Stimulated activated naive CD8-positive, alpha-beta T cell treated with anti-CD3 and anti-CD28 coated beads, Interleukin-15, Interleukin-2, amounts not matched to agents 100 ng/mL and 50 ng/mL, for 24 hours (primary cell): Measurements from ENCODE around the gene PGPEP1.
"Not testable (repeated sequence)": the region's sequence is repeated elsewhere in the genome, so short reads cannot be mapped to it uniquely, and the experiment has no call there.

Source experiments
- H3K27ac Mint-ChIP-seq: one replicate; pipeline ENCODE4 v1.8.0; 2021; ENCODE audit warnings: mild to moderate bottlenecking, mixed read lengths
- H3K27me3 Mint-ChIP-seq: one replicate; pipeline ENCODE4 v1.8.0; 2021; ENCODE audit warnings: mixed read lengths
- H3K36me3 Mint-ChIP-seq: one replicate; pipeline ENCODE4 v1.8.0; 2021; ENCODE audit warnings: low read depth, mixed read lengths
- H3K4me1 Mint-ChIP-seq: one replicate; pipeline ENCODE4 v1.8.0; 2021; ENCODE audit warnings: low read depth, mixed read lengths
- H3K4me3 Mint-ChIP-seq: one replicate; pipeline ENCODE4 v1.8.0; 2021; ENCODE audit warnings: mild to moderate bottlenecking, mixed read lengths
- H3K9me3 Mint-ChIP-seq: one replicate; pipeline ENCODE4 v1.8.0; 2021; ENCODE audit warnings: mixed read lengths

The PGPEP1 gene

GRCh38 chr19:18361646-18362045 lies 21.2 kb downstream of the PGPEP1 start:
- Mint-ChIP-seq H3K4me1 (peaks cover 3% of the 10 kb centered on the region), H3K4me3 (no peak overlapping the region), H3K36me3 (peaks cover 47% of the 10 kb centered on the region), H3K27me3 (no peaks in the 10 kb centered on the region), H3K9me3 (no peaks in the 10 kb centered on the region), H3K27ac (no peak overlapping the region)

DNA sequence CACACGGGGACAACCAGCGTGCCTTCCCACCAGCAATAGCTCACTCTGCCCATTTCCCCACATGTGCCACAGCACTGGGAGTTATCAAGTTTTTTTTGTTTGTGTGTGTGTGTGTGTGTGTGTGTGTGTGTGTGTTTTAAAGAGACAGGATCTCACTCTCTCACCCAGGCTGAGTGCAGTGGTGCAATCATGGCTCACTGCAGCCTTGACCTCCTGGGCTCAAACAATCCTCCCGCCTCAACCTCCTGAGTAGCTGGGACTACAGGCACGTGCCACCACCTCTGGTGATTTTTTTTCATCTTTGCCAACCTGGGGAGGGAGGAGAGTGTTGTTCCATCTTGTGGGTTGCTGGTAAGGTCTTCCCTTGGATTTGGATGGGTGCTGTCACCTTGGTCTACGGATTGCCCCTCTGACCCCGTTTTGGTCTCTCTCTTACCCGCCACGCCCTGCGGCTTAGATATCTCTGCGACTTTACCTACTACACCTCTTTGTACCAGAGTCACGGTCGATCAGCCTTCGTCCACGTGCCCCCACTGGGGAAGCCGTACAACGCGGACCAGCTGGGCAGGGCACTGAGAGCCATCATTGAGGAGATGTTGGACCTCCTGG lies 22.6 kb downstream of the PGPEP1 start:
- no peak overlapping the region for H3K4me3 Mint-ChIP-seq
- peaks cover 3% of the 10 kb centered on the region for H3K4me1 Mint-ChIP-seq
- H3K36me3 Mint-ChIP-seq, result peaks cover 39% of the 10 kb centered on the region
- H3K9me3 Mint-ChIP-seq, result no peaks in the 10 kb centered on the region
- no peak overlapping the region for H3K27ac Mint-ChIP-seq
- H3K27me3 Mint-ChIP-seq, result no peaks in the 10 kb centered on the region

DNA sequence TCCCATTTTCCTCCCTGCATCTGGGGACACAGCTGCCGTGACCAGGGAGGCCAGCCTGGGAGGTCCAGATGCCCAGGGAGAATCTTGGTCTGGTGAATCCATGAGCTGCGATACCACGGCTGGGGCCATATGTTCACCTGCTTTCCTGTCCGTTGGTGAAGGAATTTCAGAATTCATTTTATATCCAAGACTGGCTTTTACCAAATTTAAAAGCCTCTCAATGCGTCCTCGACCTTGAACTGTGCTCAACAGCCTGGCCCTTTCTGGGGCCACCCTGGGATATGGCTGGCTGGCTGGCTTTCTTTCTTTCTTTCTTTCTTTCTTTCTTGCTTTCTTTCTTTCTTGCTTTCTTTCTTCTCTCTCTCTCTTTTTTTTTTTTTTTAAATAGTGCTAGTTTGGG lies 23.4 kb downstream of the PGPEP1 start:
- H3K9me3 Mint-ChIP-seq, result no peaks in the 10 kb centered on the region
- no peak overlapping the region for H3K27ac Mint-ChIP-seq
- no peaks in the 10 kb centered on the region for H3K27me3 Mint-ChIP-seq
- H3K4me3 Mint-ChIP-seq, result no peak overlapping the region
- peaks cover 32% of the 10 kb centered on the region for H3K36me3 Mint-ChIP-seq
- H3K4me1 Mint-ChIP-seq, result peaks cover 3% of the 10 kb centered on the region

- not testable (repeated sequence) for H3K27ac Mint-ChIP-seq, H3K9me3 Mint-ChIP-seq, H3K27me3 Mint-ChIP-seq, H3K4me1 Mint-ChIP-seq, H3K4me3 Mint-ChIP-seq
- H3K36me3 Mint-ChIP-seq, result peaks cover 28% of the 10 kb centered on the region
Observed at GRCh38 chr19:18364277-18364825, 24.0 kb downstream of the PGPEP1 start.

- H3K27ac Mint-ChIP-seq, result no peak overlapping the region
- peaks cover 3% of the 10 kb centered on the region for H3K4me1 Mint-ChIP-seq
- H3K4me3 Mint-ChIP-seq, result no peak overlapping the region
- no peaks in the 10 kb centered on the region for H3K27me3 Mint-ChIP-seq
- no peaks in the 10 kb centered on the region for H3K9me3 Mint-ChIP-seq
- H3K36me3 Mint-ChIP-seq, result peaks cover 22% of the 10 kb centered on the region
Observed at GRCh38 chr19:18364826-18365528, 24.6 kb downstream of the PGPEP1 start.

GRCh38 chr19:18366021-18366435 lies 25.6 kb downstream of the PGPEP1 start:
- Mint-ChIP-seq H3K4me1 (peaks cover 3% of the 10 kb centered on the region), H3K27me3 (no peaks in the 10 kb centered on the region), H3K36me3 (peaks cover 22% of the 10 kb centered on the region), H3K4me3 (no peak overlapping the region), H3K9me3 (no peaks in the 10 kb centered on the region), H3K27ac (no peak overlapping the region)

- H3K4me1 Mint-ChIP-seq, result peaks cover 6% of the 10 kb centered on the region
- peaks cover 14% of the 10 kb centered on the region for H3K36me3 Mint-ChIP-seq
- no peak overlapping the region for H3K27ac Mint-ChIP-seq
- no peak overlapping the region for H3K4me3 Mint-ChIP-seq
- H3K27me3 Mint-ChIP-seq, result no peaks in the 10 kb centered on the region
- no peaks in the 10 kb centered on the region for H3K9me3 Mint-ChIP-seq
Observed at GRCh38 chr19:18368504-18369222, 28.3 kb downstream of the PGPEP1 start.

DNA sequence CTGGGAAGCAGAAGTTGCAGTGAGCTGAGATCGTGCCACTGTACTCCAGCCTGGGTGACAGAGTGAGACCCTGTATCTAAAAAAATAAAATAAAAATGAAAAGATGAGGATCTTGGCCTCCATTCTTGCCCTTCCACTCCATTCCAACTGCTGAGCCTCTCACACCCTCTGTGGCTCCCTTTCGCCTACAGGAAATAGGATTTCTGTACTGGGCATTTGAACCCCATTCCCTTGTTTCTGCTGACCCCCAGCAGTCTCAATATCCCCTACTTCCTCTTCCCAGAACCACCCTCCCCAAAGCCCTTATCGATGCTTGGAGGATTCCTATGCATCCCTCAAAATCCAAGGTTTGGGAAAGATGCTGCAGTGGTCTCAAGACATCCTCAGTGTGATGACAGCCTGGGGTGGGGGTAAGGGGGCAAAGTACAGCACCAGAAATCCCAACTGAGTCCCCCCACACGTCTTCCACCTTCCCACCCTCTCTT lies 33.1 kb downstream of the PGPEP1 start:
- Mint-ChIP-seq H3K27ac (peak overlapping the region; percentile 87), H3K36me3 (no peaks in the 10 kb centered on the region), H3K4me1 (peaks cover 16% of the 10 kb centered on the region), H3K9me3 (no peaks in the 10 kb centered on the region), H3K4me3 (peak overlapping the region; percentile 54), H3K27me3 (no peaks in the 10 kb centered on the region)

- peak overlapping the region; percentile 87 for H3K27ac Mint-ChIP-seq
- H3K27me3 Mint-ChIP-seq, result no peaks in the 10 kb centered on the region
- H3K4me3 Mint-ChIP-seq, result peak overlapping the region; percentile 54
Observed at GRCh38 chr19:18373892-18374629, 33.7 kb downstream of the PGPEP1 start.

GRCh38 chr19:18377026-18377425 lies 36.6 kb downstream of the PGPEP1 start:
- Mint-ChIP-seq H3K9me3 (no peaks in the 10 kb centered on the region), H3K4me3 (no peak overlapping the region), H3K27ac (no peak overlapping the region)

More at GRCh38 chr19:18373892-18374629, 33.7 kb downstream of the PGPEP1 start:
- Mint-ChIP-seq H3K4me1 (peaks cover 16% of the 10 kb centered on the region), H3K9me3 (no peaks in the 10 kb centered on the region), H3K36me3 (no peaks in the 10 kb centered on the region)

DNA sequence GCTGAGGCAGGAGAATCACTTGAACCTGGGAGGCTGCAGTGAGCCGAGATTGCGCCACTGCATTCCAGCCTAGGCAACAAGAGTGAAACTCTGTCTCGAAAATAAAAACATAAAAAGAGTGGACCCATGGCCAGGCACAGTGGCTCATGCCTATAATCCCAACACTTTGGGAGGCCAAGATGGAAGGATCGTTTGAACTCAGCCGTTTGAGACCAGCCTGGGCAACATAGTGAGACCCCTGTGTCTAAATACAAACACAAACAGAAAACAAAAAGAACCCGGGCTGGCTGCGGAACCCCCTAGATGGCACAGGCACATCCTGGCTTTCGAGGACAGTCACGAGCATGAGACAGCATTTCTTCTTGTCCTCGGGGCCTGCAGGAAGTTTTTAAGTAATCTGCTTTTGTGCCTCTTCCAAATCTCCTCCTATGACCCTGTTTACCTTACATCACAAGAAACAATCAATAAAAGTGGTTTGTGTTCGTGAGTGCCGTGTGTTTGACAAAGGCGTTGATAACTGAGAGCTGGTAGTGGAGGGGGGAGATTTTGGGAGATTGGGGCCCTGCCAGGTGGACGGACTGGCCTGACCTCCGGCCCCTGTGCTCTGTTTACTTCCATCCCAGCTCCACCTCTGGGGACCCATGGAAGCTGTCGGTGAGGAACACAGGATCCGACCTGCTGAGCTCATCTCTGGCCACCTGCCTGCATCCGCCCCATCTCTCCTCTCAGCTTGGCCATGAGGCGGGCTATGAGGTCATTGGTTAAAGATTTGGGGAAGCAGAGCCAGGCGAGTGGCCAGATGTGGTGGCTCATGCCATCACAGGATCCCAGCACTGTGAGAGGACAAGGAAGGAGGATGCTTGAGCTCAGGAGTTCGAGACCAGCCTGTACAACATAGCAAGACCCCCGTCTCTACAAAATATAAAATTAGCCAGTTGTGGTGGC lies 39.7 kb downstream of the PGPEP1 start:
- Mint-ChIP-seq H3K9me3 (no peaks in the 10 kb centered on the region), H3K4me3 (no peak overlapping the region), H3K4me1 (no peaks in the 10 kb centered on the region)

More at GRCh38 chr19:18377026-18377425, 36.6 kb downstream of the PGPEP1 start:
- Mint-ChIP-seq H3K36me3 (no peaks in the 10 kb centered on the region), H3K27me3 (no peaks in the 10 kb centered on the region), H3K4me1 (peaks cover 16% of the 10 kb centered on the region)

GRCh38 chr19:18380843-18381242 lies 40.4 kb downstream of the PGPEP1 start:
- Mint-ChIP-seq H3K9me3 (no peaks in the 10 kb centered on the region), H3K4me1 (no peaks in the 10 kb centered on the region), H3K36me3 (no peaks in the 10 kb centered on the region), H3K27ac (no peak overlapping the region), H3K27me3 (peaks cover 16% of the 10 kb centered on the region), H3K4me3 (no peak overlapping the region)

More for the DNA sequence above, 39.7 kb downstream of the PGPEP1 start:
- peaks cover 8% of the 10 kb centered on the region for H3K27me3 Mint-ChIP-seq
- no peak overlapping the region for H3K27ac Mint-ChIP-seq
- no peaks in the 10 kb centered on the region for H3K36me3 Mint-ChIP-seq

- peaks cover 38% of the 10 kb centered on the region for H3K27me3 Mint-ChIP-seq
- H3K9me3 Mint-ChIP-seq, result not testable (repeated sequence)
Observed at GRCh38 chr19:18383622-18384021, 43.2 kb downstream of the PGPEP1 start.

More at GRCh38 chr19:18383622-18384021, 43.2 kb downstream of the PGPEP1 start:
- not testable (repeated sequence) for H3K36me3 Mint-ChIP-seq, H3K27ac Mint-ChIP-seq, H3K4me3 Mint-ChIP-seq, H3K4me1 Mint-ChIP-seq
